ENCODE data around the gene PCDHGA12. TPM values are rescaled to one million over a fixed set of nuclear protein-coding genes. Genes with fewer than 3 reads are reported as not detected.

PCDHGA12 gene
- 0.02 to 0.03 TPM in 2 of 5 replicates, not detected in the others for total RNA-seq (2022; extraction: Qiagen RNA extraction; ENCODE audit: low read depth)

GRCh38 chr5:141430332-141431113, at the start of gene PCDHGA12:
Gene PCDHGA12 (plus strand): TSS chr5:141430507. CDS start chr5:141430760, 253 bp downstream.

GRCh38 chr5:141382469-141383294, 47.6 kb upstream of the PCDHGA12 start, which contains the start of gene PCDHGA7:
Gene PCDHGA7 (plus strand): TSS chr5:141382742. CDS start chr5:141382900, 158 bp downstream.

GRCh38 chr5:141387557-141388311, 42.6 kb upstream of the PCDHGA12 start, which contains the start of gene PCDHGB4:
Gene PCDHGB4 (plus strand): TSS chr5:141387698. CDS start chr5:141387885, 187 bp downstream.

GRCh38 chr5:141392429-141393198, 37.7 kb upstream of the PCDHGA12 start, which contains the start of gene PCDHGA8:
Gene PCDHGA8 (plus strand): TSS chr5:141392633. CDS start chr5:141392814, 181 bp downstream.

GRCh38 chr5:141397756-141398551, 32.4 kb upstream of the PCDHGA12 start, which contains the start of gene PCDHGB5:
Gene PCDHGB5 (plus strand): TSS chr5:141397947. CDS start chr5:141398128, 181 bp downstream.

GRCh38 chr5:141402553-141403243, 27.6 kb upstream of the PCDHGA12 start, which contains the start of gene PCDHGA9:
Gene PCDHGA9 (plus strand): TSS chr5:141402778. CDS start chr5:141402953, 175 bp downstream.

GRCh38 chr5:141407790-141408505, 22.4 kb upstream of the PCDHGA12 start, which contains the start of gene PCDHGB6:
Gene PCDHGB6 (plus strand): TSS chr5:141408021. CDS start chr5:141408203, 182 bp downstream.

GRCh38 chr5:141412854-141413539, 17.3 kb upstream of the PCDHGA12 start, which contains the start of gene PCDHGA10:
Gene PCDHGA10 (plus strand): TSS chr5:141412987. CDS start chr5:141413176, 189 bp downstream.

GRCh38 chr5:141417494-141418172, 12.7 kb upstream of the PCDHGA12 start, which contains the start of gene PCDHGB7:
Gene PCDHGB7 (plus strand): TSS chr5:141417677. CDS start chr5:141417860, 183 bp downstream.

GRCh38 chr5:141420855-141421488, 9.3 kb upstream of the PCDHGA12 start, which contains the start of gene PCDHGA11:
Gene PCDHGA11 (plus strand): TSS chr5:141421051. CDS start chr5:141421228, 177 bp downstream.

GRCh38 chr5:141475625-141476131, 45.4 kb downstream of the PCDHGA12 start, which contains the start of gene PCDHGC3:
Gene PCDHGC3 (plus strand): TSS chr5:141475966. CDS start chr5:141476117, 151 bp downstream.

Other genes starting within 250 kb of the PCDHGA12 start
- gene PCDHB16, start 248.1 kb upstream of the PCDHGA12 start, total RNA-seq (2022; extraction: Qiagen RNA extraction; ENCODE audit: low read depth) = 0.04 to 0.19 TPM (median 0.06 TPM) in 5 replicates
- 0.05 to 0.12 TPM in 2 of 5 replicates, not detected in the others for gene PCDHB9, start 243.3 kb upstream of the PCDHGA12 start, total RNA-seq (2022; extraction: Qiagen RNA extraction; ENCODE audit: low read depth)
- 0.04 to 0.06 TPM (median 0.05 TPM) in 3 of 5 replicates, not detected in the others for gene PCDHB10, start 238.2 kb upstream of the PCDHGA12 start, total RNA-seq (2022; extraction: Qiagen RNA extraction; ENCODE audit: low read depth)
- gene PCDHB11, start 230.9 kb upstream of the PCDHGA12 start, total RNA-seq (2022; extraction: Qiagen RNA extraction; ENCODE audit: low read depth) = 0.07 to 0.12 TPM (median 0.11 TPM) in 3 of 5 replicates, not detected in the others
- 0.02 TPM in 1 of 5 replicates, not detected in the others for gene PCDHB12, start 221.8 kb upstream of the PCDHGA12 start, total RNA-seq (2022; extraction: Qiagen RNA extraction; ENCODE audit: low read depth)
- gene PCDHB13, start 216.6 kb upstream of the PCDHGA12 start, total RNA-seq (2022; extraction: Qiagen RNA extraction; ENCODE audit: low read depth) = 0.05 to 0.09 TPM (median 0.06 TPM) in 5 replicates
- gene PCDHB14, start 207.2 kb upstream of the PCDHGA12 start, total RNA-seq (2022; extraction: Qiagen RNA extraction; ENCODE audit: low read depth) = 0.05 to 0.15 TPM (median 0.08 TPM) in 5 replicates
- gene PCDHB15, start 185.1 kb upstream of the PCDHGA12 start, total RNA-seq (2022; extraction: Qiagen RNA extraction; ENCODE audit: low read depth) = 0.05 to 0.06 TPM in 2 of 5 replicates, not detected in the others
- not detected in 5 replicates for gene SLC25A2, start 126.5 kb upstream of the PCDHGA12 start, total RNA-seq (2022; extraction: Qiagen RNA extraction; ENCODE audit: low read depth)
- 67.8 to 84.2 TPM (median 73.3 TPM) in 5 replicates for gene TAF7, start 109.7 kb upstream of the PCDHGA12 start, total RNA-seq (2022; extraction: Qiagen RNA extraction; ENCODE audit: low read depth)
- 0.37 to 0.48 TPM (median 0.40 TPM) in 5 replicates for gene PCDHGA1, start 100.0 kb upstream of the PCDHGA12 start, total RNA-seq (2022; extraction: Qiagen RNA extraction; ENCODE audit: low read depth)
- gene PCDHGA2, start 91.7 kb upstream of the PCDHGA12 start, total RNA-seq (2022; extraction: Qiagen RNA extraction; ENCODE audit: low read depth) = 0.66 to 0.87 TPM (median 0.76 TPM) in 5 replicates
- gene PCDHGA3, start 86.7 kb upstream of the PCDHGA12 start, total RNA-seq (2022; extraction: Qiagen RNA extraction; ENCODE audit: low read depth) = 0.02 to 0.04 TPM (median 0.03 TPM) in 3 of 5 replicates, not detected in the others
- gene PCDHGB1, start 80.4 kb upstream of the PCDHGA12 start, total RNA-seq (2022; extraction: Qiagen RNA extraction; ENCODE audit: low read depth) = 1.6 to 2.1 TPM (median 1.8 TPM) in 5 replicates
- gene PCDHGA4, start 75.5 kb upstream of the PCDHGA12 start, total RNA-seq (2022; extraction: Qiagen RNA extraction; ENCODE audit: low read depth) = 0.09 to 0.17 TPM (median 0.14 TPM) in 5 replicates
- 0.09 to 0.20 TPM (median 0.14 TPM) in 4 of 5 replicates, not detected in the other for gene PCDHGB2, start 70.5 kb upstream of the PCDHGA12 start, total RNA-seq (2022; extraction: Qiagen RNA extraction; ENCODE audit: low read depth)
- gene PCDHGA5, start 66.3 kb upstream of the PCDHGA12 start, total RNA-seq (2022; extraction: Qiagen RNA extraction; ENCODE audit: low read depth) = 0.07 to 0.22 TPM (median 0.18 TPM) in 5 replicates
- gene PCDHGB3, start 60.3 kb upstream of the PCDHGA12 start, total RNA-seq (2022; extraction: Qiagen RNA extraction; ENCODE audit: low read depth) = 0.19 to 0.37 TPM (median 0.31 TPM) in 5 replicates
- gene PCDHGA6, start 56.6 kb upstream of the PCDHGA12 start, total RNA-seq (2022; extraction: Qiagen RNA extraction; ENCODE audit: low read depth) = 0.19 to 0.39 TPM (median 0.26 TPM) in 5 replicates
- gene PCDHGA7, start 47.8 kb upstream of the PCDHGA12 start, total RNA-seq (2022; extraction: Qiagen RNA extraction; ENCODE audit: low read depth) = 0.84 to 1.3 TPM (median 1.1 TPM) in 5 replicates
- gene PCDHGB4, start 42.8 kb upstream of the PCDHGA12 start, total RNA-seq (2022; extraction: Qiagen RNA extraction; ENCODE audit: low read depth) = 0.77 to 1.0 TPM (median 0.88 TPM) in 5 replicates
- 0.02 to 0.03 TPM (median 0.02 TPM) in 3 of 5 replicates, not detected in the others for gene PCDHGA8, start 37.9 kb upstream of the PCDHGA12 start, total RNA-seq (2022; extraction: Qiagen RNA extraction; ENCODE audit: low read depth)
- 2.3 to 2.7 TPM (median 2.6 TPM) in 5 replicates for gene PCDHGB5, start 32.6 kb upstream of the PCDHGA12 start, total RNA-seq (2022; extraction: Qiagen RNA extraction; ENCODE audit: low read depth)
- 0.04 to 0.09 TPM (median 0.06 TPM) in 4 of 5 replicates, not detected in the other for gene PCDHGA9, start 27.7 kb upstream of the PCDHGA12 start, total RNA-seq (2022; extraction: Qiagen RNA extraction; ENCODE audit: low read depth)
- 0.09 to 0.23 TPM (median 0.13 TPM) in 5 replicates for gene PCDHGB6, start 22.5 kb upstream of the PCDHGA12 start, total RNA-seq (2022; extraction: Qiagen RNA extraction; ENCODE audit: low read depth)
- gene PCDHGA10, start 17.5 kb upstream of the PCDHGA12 start, total RNA-seq (2022; extraction: Qiagen RNA extraction; ENCODE audit: low read depth) = 0.03 TPM in 1 of 5 replicates, not detected in the others
- gene PCDHGB7, start 12.8 kb upstream of the PCDHGA12 start, total RNA-seq (2022; extraction: Qiagen RNA extraction; ENCODE audit: low read depth) = 0.06 to 0.08 TPM (median 0.06 TPM) in 4 of 5 replicates, not detected in the other
- gene PCDHGA11, start 9.5 kb upstream of the PCDHGA12 start, total RNA-seq (2022; extraction: Qiagen RNA extraction; ENCODE audit: low read depth) = not detected in 5 replicates
- 5.7 to 7.4 TPM (median 6.8 TPM) in 5 replicates for gene PCDHGC3, start 45.5 kb downstream of the PCDHGA12 start, total RNA-seq (2022; extraction: Qiagen RNA extraction; ENCODE audit: low read depth)
- gene PCDHGC4, start 54.5 kb downstream of the PCDHGA12 start, total RNA-seq (2022; extraction: Qiagen RNA extraction; ENCODE audit: low read depth) = not detected in 5 replicates
- gene PCDHGC5, start 58.6 kb downstream of the PCDHGA12 start, total RNA-seq (2022; extraction: Qiagen RNA extraction; ENCODE audit: low read depth) = 0.05 TPM in 1 of 5 replicates, not detected in the others
- gene DIAPH1, start 188.5 kb downstream of the PCDHGA12 start, total RNA-seq (2022; extraction: Qiagen RNA extraction; ENCODE audit: low read depth) = 102 to 110 TPM (median 107 TPM) in 5 replicates
- gene HDAC3, start 206.3 kb downstream of the PCDHGA12 start, total RNA-seq (2022; extraction: Qiagen RNA extraction; ENCODE audit: low read depth) = 44.8 to 53.9 TPM (median 50.6 TPM) in 5 replicates
- gene RELL2, start 206.5 kb downstream of the PCDHGA12 start, total RNA-seq (2022; extraction: Qiagen RNA extraction; ENCODE audit: low read depth) = 3.5 to 5.7 TPM (median 4.0 TPM) in 5 replicates
- 7.7 to 11.9 TPM (median 9.8 TPM) in 5 replicates for gene FCHSD1, start 220.9 kb downstream of the PCDHGA12 start, total RNA-seq (2022; extraction: Qiagen RNA extraction; ENCODE audit: low read depth)

All from A549 treated with DMSO at 1 μM for 4 hours (cell line).